SK-N-MC (cell line): ENCODE data around the gene CHRNB1.

Source experiments
- DNase-seq: peaks from one replicate; pipeline ENCODE4 v3.0.0-alpha.2; 2011; ENCODE audit warnings: low read depth, low spot score
- H3K27ac ChIP-seq: fragments of 200-600 bp; sonication (generic); 2 replicates; pipeline ENCODE4 v1.5.1; 2016; ENCODE audit warnings: mixed run types
- H3K36me3 ChIP-seq: fragments of 200-600 bp; sonication (generic); 2 replicates; pipeline ENCODE4 v1.6.1; 2017; ENCODE audit warnings: antibody characterized with exemption, low read length, mixed read lengths; ENCODE audit not compliant: insufficient read depth
- H3K4me3 ChIP-seq: fragments of 200-600 bp; sonication (generic); 2 replicates; pipeline ENCODE4 v1.5.1; 2016
- H3K9ac ChIP-seq: fragments of 200-600 bp; sonication (generic); 2 replicates; pipeline ENCODE4 v1.8.0; 2017; ENCODE audit warnings: mixed run types, mixed read lengths; ENCODE audit not compliant: insufficient read length
- H3K9me3 ChIP-seq: fragments of 200-600 bp; sonication (generic); 2 replicates; pipeline ENCODE4 v1.6.1; 2017; ENCODE audit warnings: low read depth, mild to moderate bottlenecking, antibody characterized with exemption, low read length, moderate library complexity, mixed read lengths
- EZH2 ChIP-seq: fragments of 200-600 bp; sonication (generic); IDR thresholded peaks from one replicate; pipeline ENCODE4 v1.6.1; 2017; ENCODE audit warnings: antibody characterized with exemption
- FOXP2 ChIP-seq: optimal IDR thresholded peaks from 2 replicates; pipeline ENCODE3; 2011; ENCODE audit warnings: mild to moderate bottlenecking, moderate library complexity; ENCODE audit not compliant: insufficient read depth; ENCODE audit errors: extremely low read length, control extremely low read depth
- POLR2AphosphoS5 ChIP-seq: IDR thresholded peaks from 2 replicates; pipeline ENCODE4 v1.6.1; 2012; ENCODE audit warnings: mild to moderate bottlenecking, low read depth, low read length, borderline replicate concordance

Gene CHRNB1

DNA sequence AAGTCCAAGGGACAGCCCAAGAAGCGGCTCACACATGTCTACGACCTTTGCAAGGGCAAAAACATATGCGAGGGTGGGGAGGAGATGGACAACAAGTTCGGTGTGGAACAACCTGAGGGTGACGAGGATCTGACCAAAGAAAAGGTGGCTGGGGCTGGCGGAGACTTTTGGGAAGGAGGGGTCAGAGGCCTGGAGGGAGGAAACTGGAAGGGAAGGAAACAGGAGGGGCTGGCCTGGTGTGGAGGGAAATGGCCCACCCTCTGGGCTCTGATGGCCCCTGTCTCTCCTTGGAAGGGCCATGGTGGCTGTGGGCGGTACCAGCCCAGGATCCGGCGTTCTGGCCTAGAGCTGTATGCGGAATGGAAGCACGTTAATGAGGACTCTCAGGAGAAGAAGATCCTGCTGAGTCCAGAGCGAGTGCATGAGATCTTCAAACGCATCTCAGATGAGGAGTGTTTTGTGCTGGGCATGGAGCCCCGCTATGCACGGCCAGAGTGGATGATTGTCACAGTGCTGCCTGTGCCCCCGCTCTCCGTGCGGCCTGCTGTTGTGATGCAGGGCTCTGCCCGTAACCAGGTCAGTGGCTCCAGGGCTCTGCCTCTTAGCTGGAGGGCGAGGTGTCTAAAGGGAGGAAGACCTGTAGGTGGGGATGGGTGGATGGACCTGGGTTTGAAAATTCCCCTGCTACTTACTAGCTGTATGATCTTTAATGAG is 51.8 kb downstream of the CHRNB1 start:
- no peak for TF ChIP-seq EZH2
- TF ChIP-seq POLR2AphosphoS5, result no peak
- TF ChIP-seq FOXP2, result no peak
- Histone ChIP-seq H3K36me3 (peaks cover 79% of the 10 kb centered on the region), H3K9ac (no peak overlapping the region), H3K27ac (no peak overlapping the region), H3K4me3 (no peak overlapping the region), H3K9me3 (no peaks in the 10 kb centered on the region)
- no peak for DNase-seq

DNA sequence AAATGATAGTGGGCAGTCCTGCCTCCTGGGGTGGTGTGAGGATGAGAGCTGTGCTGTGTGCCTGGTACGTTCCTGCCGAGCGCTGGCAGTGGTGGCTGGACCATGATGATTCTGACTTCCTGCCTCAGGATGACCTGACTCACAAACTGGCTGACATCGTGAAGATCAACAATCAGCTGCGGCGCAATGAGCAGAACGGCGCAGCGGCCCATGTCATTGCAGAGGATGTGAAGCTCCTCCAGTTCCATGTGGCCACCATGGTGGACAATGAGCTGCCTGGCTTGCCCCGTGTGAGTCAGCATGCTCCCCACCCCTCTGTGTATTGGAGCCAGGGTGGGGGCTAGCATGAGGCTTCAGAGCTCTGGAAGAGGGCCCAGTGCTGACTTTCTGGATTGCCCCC is 52.4 kb downstream of the CHRNB1 start:
- TF ChIP-seq POLR2AphosphoS5 (no peak), EZH2 (no peak), FOXP2 (no peak)
- H3K9ac ChIP-seq, result no peak overlapping the region
- DNase-seq, result no peak
- no peak overlapping the region for H3K27ac ChIP-seq
- H3K9me3 ChIP-seq, result no peaks in the 10 kb centered on the region
- H3K36me3 ChIP-seq, result peaks cover 80% of the 10 kb centered on the region
- no peak overlapping the region for H3K4me3 ChIP-seq

DNA sequence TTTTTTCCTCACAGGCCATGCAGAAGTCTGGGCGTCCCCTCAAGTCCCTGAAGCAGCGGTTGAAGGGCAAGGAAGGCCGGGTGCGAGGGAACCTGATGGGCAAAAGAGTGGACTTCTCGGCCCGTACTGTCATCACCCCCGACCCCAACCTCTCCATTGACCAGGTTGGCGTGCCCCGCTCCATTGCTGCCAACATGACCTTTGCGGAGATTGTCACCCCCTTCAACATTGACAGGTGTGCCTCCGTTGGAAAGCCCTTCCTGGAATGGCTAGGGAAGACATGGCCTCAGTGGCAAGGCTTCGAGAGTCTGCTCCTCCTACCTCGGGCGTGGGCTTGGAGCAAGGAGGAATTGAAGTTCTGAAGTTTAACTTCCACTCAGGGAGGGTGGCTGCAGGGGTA is 52.8 kb downstream of the CHRNB1 start:
- no peak overlapping the region for H3K9ac ChIP-seq

DNA sequence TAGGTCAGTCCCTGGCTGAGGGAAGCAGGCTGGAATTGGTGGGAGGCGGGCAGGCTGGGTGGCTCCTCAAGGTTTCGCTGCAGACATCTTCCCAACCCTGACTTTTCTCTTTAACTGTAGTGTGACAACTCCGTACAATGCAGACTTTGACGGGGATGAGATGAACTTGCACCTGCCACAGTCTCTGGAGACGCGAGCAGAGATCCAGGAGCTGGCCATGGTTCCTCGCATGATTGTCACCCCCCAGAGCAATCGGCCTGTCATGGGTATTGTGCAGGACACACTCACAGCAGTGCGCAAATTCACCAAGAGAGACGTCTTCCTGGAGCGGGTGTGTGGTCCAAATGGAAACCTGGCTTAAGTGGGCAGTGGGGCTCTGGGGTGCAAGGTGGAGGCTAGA is 54.3 kb downstream of the CHRNB1 start:
- no peak for DNase-seq
- H3K9me3 ChIP-seq, result no peaks in the 10 kb centered on the region
- peaks cover 88% of the 10 kb centered on the region for H3K36me3 ChIP-seq
- no peak overlapping the region for H3K27ac ChIP-seq
- H3K4me3 ChIP-seq, result no peak overlapping the region
- no peak overlapping the region for H3K9ac ChIP-seq
- TF ChIP-seq EZH2, result no peak
- TF ChIP-seq FOXP2, result no peak
- TF ChIP-seq POLR2AphosphoS5, result no peak

More for the DNA sequence above, 52.8 kb downstream of the CHRNB1 start:
- TF ChIP-seq EZH2 (no peak), POLR2AphosphoS5 (no peak), FOXP2 (no peak)
- no peak overlapping the region for H3K4me3 ChIP-seq
- DNase-seq, result no peak
- H3K36me3 ChIP-seq, result peaks cover 82% of the 10 kb centered on the region
- no peak overlapping the region for H3K27ac ChIP-seq
- H3K9me3 ChIP-seq, result no peaks in the 10 kb centered on the region

DNA sequence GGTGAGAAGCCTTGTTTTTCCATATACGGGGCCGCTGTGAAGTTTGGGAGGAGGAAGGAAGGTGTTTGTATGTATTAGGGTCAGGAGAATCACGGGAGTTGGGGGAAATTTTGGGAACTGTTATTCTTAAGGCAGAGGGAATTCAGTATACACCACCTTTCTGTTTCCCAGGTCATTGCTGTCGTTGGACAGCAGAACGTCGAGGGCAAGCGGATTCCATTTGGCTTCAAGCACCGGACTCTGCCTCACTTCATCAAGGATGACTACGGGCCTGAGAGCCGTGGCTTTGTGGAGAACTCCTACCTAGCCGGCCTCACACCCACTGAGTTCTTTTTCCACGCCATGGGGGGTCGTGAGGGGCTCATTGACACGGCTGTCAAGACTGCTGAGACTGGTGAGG is 56.9 kb downstream of the CHRNB1 start:
- Histone ChIP-seq H3K9ac (no peak overlapping the region), H3K27ac (no peak overlapping the region), H3K36me3 (peaks cover 90% of the 10 kb centered on the region), H3K9me3 (no peaks in the 10 kb centered on the region), H3K4me3 (no peak overlapping the region)
- no peak for TF ChIP-seq EZH2
- TF ChIP-seq POLR2AphosphoS5, result no peak
- no peak for TF ChIP-seq FOXP2
- DNase-seq, result no peak

DNA sequence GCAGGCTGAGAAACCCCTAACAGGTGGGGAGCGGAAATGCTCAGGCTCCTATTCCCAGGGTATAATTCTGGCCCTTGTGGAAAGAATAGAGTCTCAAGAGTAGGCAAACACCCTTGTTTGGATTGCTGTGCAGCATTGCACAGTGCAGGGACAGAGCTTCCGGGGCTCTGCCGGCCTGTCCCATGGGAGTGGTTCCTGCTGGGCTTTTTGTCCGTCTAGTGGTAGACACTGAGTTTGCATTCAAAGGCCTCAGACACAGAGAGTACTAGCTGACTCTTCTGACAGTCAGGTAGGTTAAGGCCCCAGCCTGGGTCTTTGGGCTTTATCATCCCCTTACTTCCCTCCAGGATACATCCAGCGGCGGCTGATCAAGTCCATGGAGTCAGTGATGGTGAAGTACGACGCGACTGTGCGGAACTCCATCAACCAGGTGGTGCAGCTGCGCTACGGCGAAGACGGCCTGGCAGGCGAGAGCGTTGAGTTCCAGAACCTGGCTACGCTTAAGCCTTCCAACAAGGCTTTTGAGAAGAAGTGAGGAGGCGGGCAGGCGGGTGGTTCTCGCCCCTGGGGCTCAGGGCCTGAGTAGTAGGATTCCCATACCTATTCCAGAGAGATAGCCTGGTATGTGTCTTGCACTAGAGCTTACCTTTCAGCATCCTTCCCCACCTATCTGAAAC is 57.4 kb downstream of the CHRNB1 start:
- H3K4me3 ChIP-seq, result no peak overlapping the region
- no peak overlapping the region for H3K27ac ChIP-seq
- no peaks in the 10 kb centered on the region for H3K9me3 ChIP-seq
- no peak for DNase-seq
- no peak for TF ChIP-seq EZH2
- TF ChIP-seq POLR2AphosphoS5, result no peak
- no peak for TF ChIP-seq FOXP2
- no peak overlapping the region for H3K9ac ChIP-seq
- peaks cover 90% of the 10 kb centered on the region for H3K36me3 ChIP-seq

DNA sequence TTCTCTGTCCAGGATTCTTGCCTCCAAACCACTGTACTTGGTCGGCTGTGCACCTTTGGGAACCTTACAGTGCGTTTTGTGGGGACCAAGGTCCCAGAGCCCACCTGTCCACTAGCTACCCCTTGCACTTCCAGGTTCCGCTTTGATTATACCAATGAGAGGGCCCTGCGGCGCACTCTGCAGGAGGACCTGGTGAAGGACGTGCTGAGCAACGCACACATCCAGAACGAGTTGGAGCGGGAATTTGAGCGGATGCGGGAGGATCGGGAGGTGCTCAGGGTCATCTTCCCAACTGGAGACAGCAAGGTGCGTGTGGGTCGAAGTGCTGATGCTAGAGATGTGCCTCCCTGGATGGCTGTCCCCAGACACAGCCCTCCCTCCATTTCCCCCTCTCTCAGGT is 58.1 kb downstream of the CHRNB1 start:
- no peak overlapping the region for H3K4me3 ChIP-seq
- H3K9me3 ChIP-seq, result no peaks in the 10 kb centered on the region
- DNase-seq, result no peak
- H3K36me3 ChIP-seq, result peaks cover 90% of the 10 kb centered on the region
- no peak overlapping the region for H3K9ac ChIP-seq
- no peak overlapping the region for H3K27ac ChIP-seq
- TF ChIP-seq FOXP2 (no peak), EZH2 (no peak), POLR2AphosphoS5 (no peak)

DNA sequence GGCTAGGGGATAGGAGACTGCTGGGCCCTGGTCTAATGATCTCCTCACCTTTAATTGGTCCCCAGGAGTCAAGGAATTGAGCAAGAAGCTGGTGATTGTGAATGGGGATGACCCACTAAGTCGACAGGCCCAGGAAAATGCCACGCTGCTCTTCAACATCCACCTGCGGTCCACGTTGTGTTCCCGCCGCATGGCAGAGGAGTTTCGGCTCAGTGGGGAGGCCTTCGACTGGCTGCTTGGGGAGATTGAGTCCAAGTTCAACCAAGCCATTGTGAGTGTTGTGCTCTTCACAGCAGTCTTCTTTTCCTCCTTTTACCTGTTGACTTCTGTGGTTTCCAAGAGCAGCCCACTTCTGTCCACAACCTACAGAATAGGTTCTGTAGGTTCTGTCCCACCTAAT is 58.7 kb downstream of the CHRNB1 start:
- peaks cover 90% of the 10 kb centered on the region for H3K36me3 ChIP-seq
- no peak for DNase-seq
- H3K9me3 ChIP-seq, result no peaks in the 10 kb centered on the region
- H3K27ac ChIP-seq, result no peak overlapping the region
- no peak overlapping the region for H3K4me3 ChIP-seq
- no peak overlapping the region for H3K9ac ChIP-seq
- no peak for TF ChIP-seq POLR2AphosphoS5
- no peak for TF ChIP-seq FOXP2
- TF ChIP-seq EZH2, result no peak
